ENCODE data around the gene ULK4. TPM values are rescaled to one million over a fixed set of nuclear protein-coding genes. Genes with fewer than 3 reads are reported as not detected.

The ULK4 gene
- total and polyA plus RNA-seq, 2 donors (not counting 1 experiment from before 2014, with no cell fraction given) = 9.1 to 9.7 TPM

DNA sequence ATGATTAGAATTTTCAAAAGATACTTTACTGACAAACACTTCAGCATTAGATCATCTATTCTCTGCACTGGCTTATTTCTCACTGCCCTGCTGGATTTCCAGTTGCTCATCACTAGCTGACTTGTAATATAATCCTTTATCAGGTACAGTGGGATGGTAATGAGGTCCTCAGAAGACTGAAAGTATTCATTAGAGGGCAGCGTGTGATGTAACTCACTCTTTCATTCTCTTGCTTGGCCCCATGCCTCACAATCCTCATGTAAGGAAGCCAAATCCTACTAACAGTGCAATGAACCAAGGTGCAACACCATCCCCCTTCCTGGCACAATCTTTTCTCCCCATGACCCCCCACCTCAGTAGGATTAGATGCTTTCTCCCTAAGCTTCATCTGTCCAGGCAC, 472.7 kb downstream of the ULK4 start:
- Histone ChIP-seq H3K36me3 (ENCODE audit: control insufficient read depth, insufficient read depth, low read length) (no peaks in the 10 kb centered on the region), H3K4me3 (replicated peaks in 1 of 4; ENCODE audit: control extremely low read depth in 1 of 4, insufficient read depth in 1 of 4, low read depth in 3 of 4, low read length in 4 of 4) (no peak overlapping the region), H3K9ac (ENCODE audit: insufficient read depth, low read length) (no peak overlapping the region), H3K27ac (ENCODE audit: insufficient read depth, low read length) (no peak overlapping the region), H3K79me2 (ENCODE audit: control insufficient read depth, insufficient read depth, low read length) (no peaks in the 10 kb centered on the region), H3K4me2 (ENCODE audit: extremely low read depth, insufficient read depth, low read length) (no peak overlapping the region), H2AFZ (ENCODE audit: low read length) (no peak overlapping the region), H3K27me3 (ENCODE audit: control insufficient read depth, insufficient read depth, low read length) (no peaks in the 10 kb centered on the region), H4K20me1 (ENCODE audit: control insufficient read depth, extremely low read depth, insufficient read depth, low read length) (no peaks in the 10 kb centered on the region), H3K4me1 (ENCODE audit: control insufficient read depth, extremely low read depth, insufficient read depth, low read length) (no peaks in the 10 kb centered on the region), H3K9me3 (ENCODE audit: control insufficient read depth, insufficient read depth, low read depth, low read length) (no peaks in the 10 kb centered on the region)
- no peak for DNase-seq (ENCODE audit: low read depth in 2 of 2)
- TF ChIP-seq EZH2 (IDR thresholded peaks at IDR 0.05; ENCODE audit: low read length, missing control alignments) (no peak), CTCF (conservative IDR thresholded peaks at IDR 0.05 in 1 of 2, IDR thresholded peaks at IDR 0.05 in 1 of 2; ENCODE audit: low read depth in 1 of 2, low read length in 2 of 2) (no peak)

DNA sequence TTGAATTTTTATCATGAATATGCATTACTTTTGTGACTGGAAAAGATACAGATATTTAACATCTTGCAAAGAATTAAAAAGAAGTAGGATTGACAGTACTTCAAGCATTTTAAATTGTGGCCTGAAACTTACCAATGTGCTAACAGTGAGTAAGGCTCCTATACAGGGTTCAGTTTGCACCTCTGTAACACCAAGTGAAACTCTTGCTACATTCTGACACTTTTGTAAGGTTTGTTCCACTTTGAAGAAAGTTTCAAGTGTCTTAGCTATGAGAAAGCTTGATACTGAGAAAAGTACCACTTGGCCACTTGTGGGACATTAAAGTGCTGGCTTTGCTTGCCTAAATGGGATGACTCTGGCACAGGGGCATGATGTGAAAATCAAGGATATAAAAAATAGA, 473.4 kb downstream of the ULK4 start:
- Histone ChIP-seq H3K79me2 (ENCODE audit: control insufficient read depth, insufficient read depth, low read length) (no peaks in the 10 kb centered on the region), H3K4me2 (ENCODE audit: extremely low read depth, insufficient read depth, low read length) (no peak overlapping the region), H2AFZ (ENCODE audit: low read length) (no peak overlapping the region), H3K9me3 (ENCODE audit: control insufficient read depth, insufficient read depth, low read depth, low read length) (no peaks in the 10 kb centered on the region), H3K4me3 (replicated peaks in 1 of 4; ENCODE audit: control extremely low read depth in 1 of 4, insufficient read depth in 1 of 4, low read depth in 3 of 4, low read length in 4 of 4) (no peak overlapping the region), H3K27me3 (ENCODE audit: control insufficient read depth, insufficient read depth, low read length) (no peaks in the 10 kb centered on the region), H4K20me1 (ENCODE audit: control insufficient read depth, extremely low read depth, insufficient read depth, low read length) (no peaks in the 10 kb centered on the region), H3K4me1 (ENCODE audit: control insufficient read depth, extremely low read depth, insufficient read depth, low read length) (no peaks in the 10 kb centered on the region), H3K9ac (ENCODE audit: insufficient read depth, low read length) (no peak overlapping the region), H3K36me3 (ENCODE audit: control insufficient read depth, insufficient read depth, low read length) (no peaks in the 10 kb centered on the region), H3K27ac (ENCODE audit: insufficient read depth, low read length) (no peak overlapping the region)
- DNase-seq (ENCODE audit: low read depth in 2 of 2) = no peak
- TF ChIP-seq EZH2 (IDR thresholded peaks at IDR 0.05; ENCODE audit: low read length, missing control alignments) (no peak), CTCF (conservative IDR thresholded peaks at IDR 0.05 in 1 of 2, IDR thresholded peaks at IDR 0.05 in 1 of 2; ENCODE audit: low read depth in 1 of 2, low read length in 2 of 2) (no peak)

DNA sequence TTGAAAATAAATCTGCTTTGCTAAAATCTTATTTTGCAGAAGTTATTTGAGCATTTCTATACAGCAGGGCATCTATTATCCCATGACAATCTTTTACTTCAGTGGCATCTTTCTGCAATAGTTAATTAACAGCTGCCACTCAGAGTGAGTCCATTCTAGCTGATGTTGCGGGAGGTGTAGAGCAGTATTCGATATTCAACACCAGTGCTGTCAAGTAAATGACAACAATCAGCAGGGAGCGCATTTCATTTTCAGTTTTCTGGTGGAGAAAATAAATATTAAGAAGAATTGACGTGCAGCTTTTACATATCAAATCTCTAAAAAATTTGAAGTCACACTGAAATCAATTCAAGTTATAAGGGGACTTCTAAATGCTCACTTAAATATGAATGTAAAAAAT, 476.4 kb downstream of the ULK4 start:
- DNase-seq (ENCODE audit: low read depth in 2 of 2) = no peak
- Histone ChIP-seq H3K4me1 (ENCODE audit: control insufficient read depth, extremely low read depth, insufficient read depth, low read length) (no peaks in the 10 kb centered on the region), H3K4me2 (ENCODE audit: extremely low read depth, insufficient read depth, low read length) (no peak overlapping the region), H3K4me3 (replicated peaks in 1 of 4; ENCODE audit: control extremely low read depth in 1 of 4, insufficient read depth in 1 of 4, low read depth in 3 of 4, low read length in 4 of 4) (no peak overlapping the region), H2AFZ (ENCODE audit: low read length) (no peak overlapping the region), H3K9ac (ENCODE audit: insufficient read depth, low read length) (no peak overlapping the region), H3K79me2 (ENCODE audit: control insufficient read depth, insufficient read depth, low read length) (no peaks in the 10 kb centered on the region), H3K36me3 (ENCODE audit: control insufficient read depth, insufficient read depth, low read length) (no peaks in the 10 kb centered on the region), H3K9me3 (ENCODE audit: control insufficient read depth, insufficient read depth, low read depth, low read length) (no peaks in the 10 kb centered on the region), H3K27me3 (ENCODE audit: control insufficient read depth, insufficient read depth, low read length) (no peaks in the 10 kb centered on the region), H4K20me1 (ENCODE audit: control insufficient read depth, extremely low read depth, insufficient read depth, low read length) (no peaks in the 10 kb centered on the region), H3K27ac (ENCODE audit: insufficient read depth, low read length) (no peak overlapping the region)
- no peak for TF ChIP-seq CTCF (conservative IDR thresholded peaks at IDR 0.05 in 1 of 2, IDR thresholded peaks at IDR 0.05 in 1 of 2; ENCODE audit: low read depth in 1 of 2, low read length in 2 of 2)
- no peak for TF ChIP-seq EZH2 (IDR thresholded peaks at IDR 0.05; ENCODE audit: low read length, missing control alignments)
